SK-N-SH (cell line): ENCODE measurements around the gene RAF1. TPM values are rescaled to one million over a fixed set of nuclear protein-coding genes. Genes with fewer than 3 reads are reported as not detected.

ENCODE experiments used
- CTCF ChIA-PET: fragments of 300-600, 350-600 bp; formaldehyde crosslinking; extraction: SDS; loops from one replicate; lab custom pipeline; 2021; lab: Yijun Ruan, JAX
- POLR2A ChIA-PET: fragments of 350-600 bp; sonication (Branson Sonifier 250); formaldehyde crosslinking; extraction: SDS; loops from one replicate; lab custom pipeline; 2020; ENCODE audit warnings: antibody characterized with exemption, inconsistent platforms; lab: Yijun Ruan, JAX
- DNase-seq: peaks from one replicate; pipeline ENCODE4 v3.0.0; 2012
- H2AFZ ChIP-seq: fragments of 200-600 bp; sonication (generic); 2 replicates; pipeline ENCODE4 v1.8.1; 2016; ENCODE audit warnings: antibody characterized with exemption, mild to moderate bottlenecking, low read depth
- H3F3A ChIP-seq: fragments of 200-600 bp; sonication (generic); replicated peaks from 2 replicates; pipeline ENCODE3; 2016; ENCODE audit warnings: antibody characterized with exemption, mild to moderate bottlenecking; ENCODE audit not compliant: insufficient read depth
- H3K27ac ChIP-seq, 2 experiments: fragments of 200-500 bp in 1 of 2; fragments of 200-600 bp in 1 of 2; sonication (Bioruptor generic) in 1 of 2; sonication (generic), shearing (Covaris generic) in 1 of 2; 2 replicates each; pipeline versions ENCODE4 v1.5.1 to v1.6.1; 2014 to 2016; ENCODE audit warnings: low read depth in 2 of 2, inconsistent platforms in 1 of 2, low read length in 1 of 2, mild to moderate bottlenecking in 1 of 2, mixed read lengths in 1 of 2
- H3K27me3 ChIP-seq: fragments of 200-600 bp; sonication (generic), shearing (Covaris generic); 2 replicates; pipeline ENCODE4 v1.6.1; 2016; ENCODE audit warnings: mixed run types; ENCODE audit not compliant: insufficient read depth
- H3K36me3 ChIP-seq, 2 experiments: fragments of 200-500 bp in 1 of 2; fragments of 200-600 bp in 1 of 2; sonication (Bioruptor generic) in 1 of 2; sonication (generic) in 1 of 2; replicated peaks in 1 of 2; 2 replicates each; pipeline versions ENCODE3 to v1.5.1; 2014 to 2016; ENCODE audit warnings: low read length in 1 of 2, mild to moderate bottlenecking in 1 of 2; ENCODE audit not compliant: insufficient read depth in 2 of 2, control insufficient read depth in 1 of 2
- H3K4me1 ChIP-seq, 2 experiments: fragments of 200-500 bp in 1 of 2; fragments of 200-600 bp in 1 of 2; sonication (Bioruptor generic) in 1 of 2; sonication (generic), shearing (Covaris generic) in 1 of 2; 2 replicates each; pipeline versions ENCODE4 v1.5.1 to v1.6.1; 2014 to 2016; ENCODE audit warnings: low read depth in 1 of 2, low read length in 1 of 2, mixed run types in 1 of 2; ENCODE audit not compliant: insufficient read depth in 2 of 2, control insufficient read depth in 1 of 2
- H3K4me2 ChIP-seq: fragments of 200-600 bp; sonication (generic), shearing (Covaris generic); 2 replicates; pipeline ENCODE4 v1.6.1; 2017; ENCODE audit warnings: mixed run types
- H3K4me3 ChIP-seq, 2 experiments: fragments of 200-500 bp in 1 of 2; fragments of 200-600 bp in 1 of 2; sonication (Bioruptor generic) in 1 of 2; sonication (generic), shearing (Covaris generic) in 1 of 2; 2 replicates each; pipeline versions ENCODE4 v1.5.1 to v1.8.1; 2014 to 2016; ENCODE audit warnings: low read depth in 2 of 2, inconsistent platforms in 1 of 2, low read length in 1 of 2, mild to moderate bottlenecking in 1 of 2, mixed read lengths in 1 of 2, moderate library complexity in 1 of 2
- H3K79me2 ChIP-seq: fragments of 200-600 bp; sonication (generic); 2 replicates; pipeline ENCODE4 v1.8.1; 2017; ENCODE audit warnings: mild to moderate bottlenecking; ENCODE audit not compliant: insufficient read depth
- H3K9ac ChIP-seq: fragments of 200-600 bp; sonication (generic); 2 replicates; pipeline ENCODE4 v1.6.1; 2017; ENCODE audit warnings: mixed run types
- H3K9me2 ChIP-seq: fragments of 200-600 bp; sonication (generic); 2 replicates; pipeline ENCODE4 v1.6.1; 2017; ENCODE audit warnings: mixed run types
- H3K9me3 ChIP-seq: fragments of 200-600 bp; sonication (generic); 2 replicates; pipeline ENCODE4 v1.6.1; 2017; ENCODE audit warnings: mixed run types, mild to moderate bottlenecking, moderate library complexity
- H4K20me1 ChIP-seq: fragments of 200-600 bp; sonication (generic); 2 replicates; pipeline ENCODE4 v1.6.1; 2017; ENCODE audit warnings: mild to moderate bottlenecking, mixed run types; ENCODE audit not compliant: insufficient read depth
- GATA2 ChIP-seq: sonication (generic); formaldehyde crosslinking; IDR thresholded peaks from 2 replicates; pipeline ENCODE4 v1.5.0; 2020; ENCODE audit warnings: mild to moderate bottlenecking, missing genetic modification reagents
- MEF2A ChIP-seq: IDR thresholded peaks from 2 replicates; pipeline ENCODE4 v1.4.0; 2012; ENCODE audit warnings: low read depth, borderline replicate concordance
- NRF1 ChIP-seq: IDR thresholded peaks from 2 replicates; pipeline ENCODE4 v1.6.1; 2012; ENCODE audit warnings: low read depth, mild to moderate bottlenecking, low read length
- RAD21 ChIP-seq: IDR thresholded peaks from 2 replicates; pipeline ENCODE4 v1.6.1; 2012; ENCODE audit warnings: mild to moderate bottlenecking, low read length
- RCOR1 ChIP-seq: fragments of 150-350 bp; IDR thresholded peaks from 2 replicates; pipeline ENCODE4 v1.6.1; 2017; ENCODE audit warnings: antibody characterized with exemption, low read length
- SMC3 ChIP-seq: IDR thresholded peaks from 2 replicates; pipeline ENCODE4 v1.6.1; 2012; ENCODE audit warnings: low read depth, low read length, improper control_type of control experiment
- WGBS: methylation state at CpG from one replicate; pipeline ENCODE4 v1.1.6; 2017; ENCODE audit warnings: low lambda C conversion rate; 5-methylcytosine and 5-hydroxymethylcytosine counted together
- polyA plus RNA-seq, 3 experiments: library from polyadenylated mRNA; depleted of rRNA; stranded (reverse); fragments of >200 nt; gene quantifications; 2 replicates each; pipeline ENCODE4 v1.2.3, GENCODE V29; 2012
- TF ChIP-seq, protein P1 (sequence below): IDR thresholded peaks from 2 replicates; pipeline ENCODE4 v1.6.1; 2012; ENCODE audit warnings: mild to moderate bottlenecking, low read depth, low read length, moderate library complexity
- TF ChIP-seq, protein P2 (sequence below): fragments of 200-600 bp; sonication (generic); IDR thresholded peaks from 2 replicates; pipeline ENCODE4 v1.6.1; 2017; ENCODE audit warnings: antibody characterized with exemption, mild to moderate bottlenecking, moderate library complexity

Gene RAF1
- polyA plus RNA-seq, 1 of the 3 experiments (the other 2 are of a cell fraction), result 58.7 TPM

DNA sequence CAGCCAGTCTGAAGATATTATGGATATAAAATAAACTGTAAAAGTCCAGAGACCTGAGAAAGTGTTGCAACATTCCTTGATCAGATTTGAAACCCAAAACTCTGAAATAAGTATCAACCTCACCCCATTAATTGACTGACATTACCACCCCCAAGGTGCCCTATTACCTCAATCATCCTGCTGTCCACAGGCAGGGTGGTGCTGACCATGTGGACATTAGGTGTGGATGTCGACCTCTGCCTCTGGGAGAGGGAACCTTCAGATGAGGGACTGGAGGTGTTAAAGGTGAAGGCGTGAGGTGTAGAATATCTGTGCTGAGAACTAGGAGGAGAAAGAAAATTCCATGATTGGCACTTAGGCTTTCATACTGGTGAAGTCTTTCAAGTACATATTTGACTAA, 59.9 kb downstream of the RAF1 start:
- ChIA-PET CTCF (no interaction called here), POLR2A (no interaction called here)
- H3K27me3 ChIP-seq, result no peaks in the 10 kb centered on the region
- H3K4me1 ChIP-seq, result peaks cover 0 to 2% of the 10 kb centered on the region in 2 experiments; a peak in 2 of 4 replicates
- H3K27ac ChIP-seq, result no peak overlapping the region
- H3K4me3 ChIP-seq, result no peak overlapping the region
- no peaks in the 10 kb centered on the region for H3K9me3 ChIP-seq
- DNase-seq, result no peak
- TF ChIP-seq MEF2A (no peak), RCOR1 (no peak)
- TF ChIP-seq, protein P1, sequence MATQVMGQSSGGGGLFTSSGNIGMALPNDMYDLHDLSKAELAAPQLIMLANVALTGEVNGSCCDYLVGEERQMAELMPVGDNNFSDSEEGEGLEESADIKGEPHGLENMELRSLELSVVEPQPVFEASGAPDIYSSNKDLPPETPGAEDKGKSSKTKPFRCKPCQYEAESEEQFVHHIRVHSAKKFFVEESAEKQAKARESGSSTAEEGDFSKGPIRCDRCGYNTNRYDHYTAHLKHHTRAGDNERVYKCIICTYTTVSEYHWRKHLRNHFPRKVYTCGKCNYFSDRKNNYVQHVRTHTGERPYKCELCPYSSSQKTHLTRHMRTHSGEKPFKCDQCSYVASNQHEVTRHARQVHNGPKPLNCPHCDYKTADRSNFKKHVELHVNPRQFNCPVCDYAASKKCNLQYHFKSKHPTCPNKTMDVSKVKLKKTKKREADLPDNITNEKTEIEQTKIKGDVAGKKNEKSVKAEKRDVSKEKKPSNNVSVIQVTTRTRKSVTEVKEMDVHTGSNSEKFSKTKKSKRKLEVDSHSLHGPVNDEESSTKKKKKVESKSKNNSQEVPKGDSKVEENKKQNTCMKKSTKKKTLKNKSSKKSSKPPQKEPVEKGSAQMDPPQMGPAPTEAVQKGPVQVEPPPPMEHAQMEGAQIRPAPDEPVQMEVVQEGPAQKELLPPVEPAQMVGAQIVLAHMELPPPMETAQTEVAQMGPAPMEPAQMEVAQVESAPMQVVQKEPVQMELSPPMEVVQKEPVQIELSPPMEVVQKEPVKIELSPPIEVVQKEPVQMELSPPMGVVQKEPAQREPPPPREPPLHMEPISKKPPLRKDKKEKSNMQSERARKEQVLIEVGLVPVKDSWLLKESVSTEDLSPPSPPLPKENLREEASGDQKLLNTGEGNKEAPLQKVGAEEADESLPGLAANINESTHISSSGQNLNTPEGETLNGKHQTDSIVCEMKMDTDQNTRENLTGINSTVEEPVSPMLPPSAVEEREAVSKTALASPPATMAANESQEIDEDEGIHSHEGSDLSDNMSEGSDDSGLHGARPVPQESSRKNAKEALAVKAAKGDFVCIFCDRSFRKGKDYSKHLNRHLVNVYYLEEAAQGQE, result peak; percentile 88
- no peaks in the 10 kb centered on the region for H4K20me1 ChIP-seq
- no peaks in the 10 kb centered on the region for H3F3A ChIP-seq
- no peak overlapping the region for H2AFZ ChIP-seq
- no peaks in the 10 kb centered on the region for H3K9me2 ChIP-seq
- 90% methylated on average over 2 of the region's 2 CpGs for WGBS
- peaks cover 4% of the 10 kb centered on the region for H3K79me2 ChIP-seq
- no peak overlapping the region for H3K4me2 ChIP-seq
- no peak overlapping the region for H3K9ac ChIP-seq
- H3K36me3 ChIP-seq, result peaks cover 83 to 87% of the 10 kb centered on the region in 2 experiments

DNA sequence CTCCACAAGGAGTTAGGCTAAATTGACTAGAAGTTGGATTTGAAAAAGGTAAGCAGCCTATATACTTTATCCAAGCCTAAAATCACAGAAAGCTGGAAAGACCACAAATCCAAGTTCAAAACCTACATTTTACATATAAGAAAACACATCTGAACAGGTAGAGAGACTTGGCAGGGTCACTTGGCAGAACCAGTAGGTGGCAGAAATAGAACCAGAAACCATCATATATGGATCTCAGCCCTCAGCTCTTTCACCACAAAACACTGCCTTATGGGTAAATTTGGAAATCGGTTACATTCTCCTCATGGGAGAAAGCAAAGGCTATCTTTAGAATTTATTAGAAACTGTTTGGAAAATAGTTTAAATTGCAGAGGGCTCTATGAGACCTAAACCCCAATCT, 62.8 kb downstream of the RAF1 start:
- H3K9me3 ChIP-seq, result no peaks in the 10 kb centered on the region
- no peak overlapping the region for H3K27ac ChIP-seq
- WGBS, result 85% methylated on average over 1 of the region's 1 CpG
- no peak overlapping the region for H3K4me3 ChIP-seq
- no peaks in the 10 kb centered on the region for H3K27me3 ChIP-seq
- H3K79me2 ChIP-seq, result peaks cover 4% of the 10 kb centered on the region
- no peaks in the 10 kb centered on the region for H3K9me2 ChIP-seq
- ChIA-PET POLR2A (no interaction called here), CTCF (interaction anchor here (0.6 to 1.7 kb wide), 9 partner anchors 11 to 240 kb away, joined by 3 to 6 read pairs (median 3); partner anchors contain the start of gene RPL32)
- TF ChIP-seq NRF1, result no peak
- TF ChIP-seq, protein P2, sequence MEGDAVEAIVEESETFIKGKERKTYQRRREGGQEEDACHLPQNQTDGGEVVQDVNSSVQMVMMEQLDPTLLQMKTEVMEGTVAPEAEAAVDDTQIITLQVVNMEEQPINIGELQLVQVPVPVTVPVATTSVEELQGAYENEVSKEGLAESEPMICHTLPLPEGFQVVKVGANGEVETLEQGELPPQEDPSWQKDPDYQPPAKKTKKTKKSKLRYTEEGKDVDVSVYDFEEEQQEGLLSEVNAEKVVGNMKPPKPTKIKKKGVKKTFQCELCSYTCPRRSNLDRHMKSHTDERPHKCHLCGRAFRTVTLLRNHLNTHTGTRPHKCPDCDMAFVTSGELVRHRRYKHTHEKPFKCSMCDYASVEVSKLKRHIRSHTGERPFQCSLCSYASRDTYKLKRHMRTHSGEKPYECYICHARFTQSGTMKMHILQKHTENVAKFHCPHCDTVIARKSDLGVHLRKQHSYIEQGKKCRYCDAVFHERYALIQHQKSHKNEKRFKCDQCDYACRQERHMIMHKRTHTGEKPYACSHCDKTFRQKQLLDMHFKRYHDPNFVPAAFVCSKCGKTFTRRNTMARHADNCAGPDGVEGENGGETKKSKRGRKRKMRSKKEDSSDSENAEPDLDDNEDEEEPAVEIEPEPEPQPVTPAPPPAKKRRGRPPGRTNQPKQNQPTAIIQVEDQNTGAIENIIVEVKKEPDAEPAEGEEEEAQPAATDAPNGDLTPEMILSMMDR, result peak; percentile 25; the same call in 1 of the 2 replicates
- peak; percentile 51 for TF ChIP-seq RAD21
- TF ChIP-seq SMC3, result peak; percentile 18; the same call in 1 of the 2 replicates
- TF ChIP-seq GATA2, result no peak
- H4K20me1 ChIP-seq, result no peaks in the 10 kb centered on the region
- peaks cover 0 to 2% of the 10 kb centered on the region in 2 experiments; a peak in 2 of 4 replicates for H3K4me1 ChIP-seq
- H3K4me2 ChIP-seq, result no peak overlapping the region
- no peak overlapping the region for H2AFZ ChIP-seq
- H3K9ac ChIP-seq, result no peak overlapping the region
- peaks cover 74 to 78% of the 10 kb centered on the region in 2 experiments for H3K36me3 ChIP-seq
- DNase-seq, result peak; percentile 21
- no peaks in the 10 kb centered on the region for H3F3A ChIP-seq
